ENCODE measurements around the gene TMEM178B. TPM values are rescaled to one million over a fixed set of nuclear protein-coding genes. Genes with fewer than 3 reads are reported as not detected.
"Not testable (repeated sequence)": the region's sequence is repeated elsewhere in the genome, so short reads cannot be mapped to it uniquely, and the experiment has no call there.

The TMEM178B gene
- total RNA-seq, 1 donor, result 0.43 TPM

- DNase-seq (ENCODE audit: low read depth), result no peak
- TF ChIP-seq, protein P1, sequence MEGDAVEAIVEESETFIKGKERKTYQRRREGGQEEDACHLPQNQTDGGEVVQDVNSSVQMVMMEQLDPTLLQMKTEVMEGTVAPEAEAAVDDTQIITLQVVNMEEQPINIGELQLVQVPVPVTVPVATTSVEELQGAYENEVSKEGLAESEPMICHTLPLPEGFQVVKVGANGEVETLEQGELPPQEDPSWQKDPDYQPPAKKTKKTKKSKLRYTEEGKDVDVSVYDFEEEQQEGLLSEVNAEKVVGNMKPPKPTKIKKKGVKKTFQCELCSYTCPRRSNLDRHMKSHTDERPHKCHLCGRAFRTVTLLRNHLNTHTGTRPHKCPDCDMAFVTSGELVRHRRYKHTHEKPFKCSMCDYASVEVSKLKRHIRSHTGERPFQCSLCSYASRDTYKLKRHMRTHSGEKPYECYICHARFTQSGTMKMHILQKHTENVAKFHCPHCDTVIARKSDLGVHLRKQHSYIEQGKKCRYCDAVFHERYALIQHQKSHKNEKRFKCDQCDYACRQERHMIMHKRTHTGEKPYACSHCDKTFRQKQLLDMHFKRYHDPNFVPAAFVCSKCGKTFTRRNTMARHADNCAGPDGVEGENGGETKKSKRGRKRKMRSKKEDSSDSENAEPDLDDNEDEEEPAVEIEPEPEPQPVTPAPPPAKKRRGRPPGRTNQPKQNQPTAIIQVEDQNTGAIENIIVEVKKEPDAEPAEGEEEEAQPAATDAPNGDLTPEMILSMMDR (IDR thresholded peaks at IDR 0.05; ENCODE audit: insufficient read depth, low read depth, low read length), result no peak
Measured at GRCh38 chr7:141161550-141162535, 88.0 kb downstream of the TMEM178B start.

DNA sequence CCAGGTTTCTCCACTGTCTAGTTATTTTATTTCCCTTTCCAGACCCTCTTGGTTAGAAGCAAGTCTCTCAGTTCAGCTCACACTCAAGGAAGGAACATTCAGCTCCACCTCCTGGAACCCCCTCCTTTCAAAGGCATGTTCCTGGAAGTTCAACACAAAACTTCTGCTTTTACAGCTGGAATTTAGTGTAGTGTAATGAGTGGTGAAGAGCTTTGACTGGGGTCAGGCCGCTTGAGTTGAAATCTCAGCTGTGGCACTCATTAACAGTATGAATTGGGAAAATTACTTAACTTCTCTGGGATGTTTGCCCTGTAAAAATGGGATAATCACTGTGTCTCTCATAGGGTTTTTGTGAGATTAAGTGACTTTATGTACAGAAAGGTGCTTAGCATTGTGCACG is 91.7 kb downstream of the TMEM178B start:
- no peak overlapping the region for H3K4me3 ChIP-seq (ENCODE audit: low read depth, low read length)
- TF ChIP-seq, protein P1 (IDR thresholded peaks at IDR 0.05; ENCODE audit: insufficient read depth, low read depth, low read length), result no peak
- no peak for DNase-seq (ENCODE audit: low read depth)

More at GRCh38 chr7:141161550-141162535, 88.0 kb downstream of the TMEM178B start:
- no peak overlapping the region for H3K4me3 ChIP-seq (ENCODE audit: low read depth, low read length)

DNA sequence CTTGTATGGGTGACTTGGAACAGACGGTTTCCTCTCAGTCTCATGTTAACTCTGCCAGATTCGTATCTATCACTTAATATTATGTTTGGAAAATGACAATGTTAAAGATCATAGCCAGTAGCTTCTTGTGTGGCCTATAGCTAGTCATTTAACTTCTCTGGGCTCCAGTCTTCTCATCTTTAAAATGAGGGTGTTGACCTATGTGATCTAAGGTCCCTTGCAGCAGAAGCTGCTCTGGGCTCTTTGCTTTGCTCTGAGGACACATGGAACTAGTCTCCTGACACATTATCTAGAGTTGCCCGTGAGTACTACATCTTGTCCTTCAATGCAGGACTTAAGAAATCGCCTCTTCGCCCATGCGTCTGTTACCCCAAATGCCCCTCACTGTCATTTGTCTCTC is 93.1 kb downstream of the TMEM178B start:
- DNase-seq (ENCODE audit: low read depth), result no peak
- TF ChIP-seq, protein P1 (IDR thresholded peaks at IDR 0.05; ENCODE audit: insufficient read depth, low read depth, low read length), result no peak
- no peak overlapping the region for H3K4me3 ChIP-seq (ENCODE audit: low read depth, low read length)

DNA sequence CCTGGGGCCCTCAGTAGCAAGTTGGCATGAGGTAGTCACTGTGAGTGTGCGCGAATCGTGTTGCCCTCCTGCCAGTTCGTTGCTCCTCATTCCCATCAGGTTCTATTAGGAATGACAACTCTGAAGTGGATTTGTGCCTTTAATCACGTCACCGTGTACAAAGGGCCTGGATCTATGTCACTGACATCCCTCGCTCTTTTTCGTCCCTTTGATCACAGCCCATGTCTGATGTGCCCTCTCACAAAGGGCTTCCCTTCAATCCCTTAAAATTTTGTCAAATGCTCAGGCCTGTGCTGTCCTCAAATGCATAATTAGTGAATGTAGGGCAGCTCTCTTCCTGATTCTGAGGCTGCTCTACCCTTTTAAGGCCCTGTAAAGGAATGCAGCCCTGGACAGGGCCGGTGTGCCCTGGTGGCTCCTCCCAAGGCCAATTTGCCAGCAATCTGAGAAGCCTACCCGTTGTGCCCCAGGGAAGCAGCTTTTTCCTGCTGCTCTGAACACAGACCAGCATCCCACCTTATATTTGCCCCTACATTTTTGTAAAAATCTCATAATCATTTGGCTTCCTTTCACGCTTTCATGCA is 93.6 kb downstream of the TMEM178B start:
- TF ChIP-seq, protein P1 (IDR thresholded peaks at IDR 0.05; ENCODE audit: insufficient read depth, low read depth, low read length), result no peak
- H3K4me3 ChIP-seq (ENCODE audit: low read depth, low read length), result no peak overlapping the region
- DNase-seq (ENCODE audit: low read depth), result no peak

DNA sequence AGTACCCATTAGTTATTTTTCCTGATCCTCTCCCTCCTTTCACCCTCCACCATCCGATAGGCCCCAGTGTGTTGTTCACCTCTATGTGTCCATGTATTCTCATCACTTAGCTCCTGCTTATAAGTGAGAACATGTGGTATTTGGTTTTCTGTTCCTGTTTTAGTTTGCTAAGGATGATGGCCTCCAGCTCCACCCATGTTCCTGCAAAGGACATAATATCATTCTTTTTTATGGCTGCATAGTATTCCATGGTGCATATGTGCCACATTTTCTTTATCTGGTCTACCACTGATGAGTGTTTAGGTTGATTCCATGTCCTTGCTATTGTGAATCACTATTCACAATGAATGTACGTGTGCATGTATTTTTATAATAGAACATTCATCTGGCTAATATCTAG is 95.3 kb downstream of the TMEM178B start:
- not testable (repeated sequence) for DNase-seq (ENCODE audit: low read depth); H3K4me3 ChIP-seq (ENCODE audit: low read depth, low read length)

DNA sequence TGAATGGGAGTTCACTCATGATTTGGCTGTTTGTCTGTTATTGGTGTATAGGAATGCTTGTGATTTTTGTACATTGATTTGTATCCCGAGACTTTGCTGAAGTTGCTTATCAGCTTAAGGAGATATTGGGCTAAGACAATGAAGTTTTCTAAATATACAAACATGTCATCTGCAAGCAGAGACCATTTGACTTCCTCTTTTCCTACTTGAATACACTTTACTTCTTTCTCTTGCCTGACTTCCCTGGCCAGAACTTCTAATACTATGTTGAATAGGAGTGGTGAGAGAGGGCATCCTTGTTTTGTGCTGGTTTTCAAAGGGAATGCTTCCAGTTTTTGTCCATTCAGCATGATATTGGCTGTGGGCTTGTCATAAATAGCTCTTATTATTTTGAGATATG is 101.9 kb downstream of the TMEM178B start:
- not testable (repeated sequence) for H3K4me3 ChIP-seq (ENCODE audit: low read depth, low read length); DNase-seq (ENCODE audit: low read depth)

GRCh38 chr7:141177120-141177519 is 103.3 kb downstream of the TMEM178B start:
- H3K4me3 ChIP-seq (ENCODE audit: low read depth, low read length); DNase-seq (ENCODE audit: low read depth): not testable (repeated sequence)

GRCh38 chr7:141178486-141179135 is 104.7 kb downstream of the TMEM178B start:
- no peak for DNase-seq (ENCODE audit: low read depth)
- H3K4me3 ChIP-seq (ENCODE audit: low read depth, low read length), result no peak overlapping the region
- TF ChIP-seq, protein P1 (IDR thresholded peaks at IDR 0.05; ENCODE audit: insufficient read depth, low read depth, low read length), result no peak
